SK-N-MC (cell line): ENCODE measurements around the gene RNF130.

Experiments used
- EZH2 ChIP-seq: fragments of 200-600 bp; sonication (generic); IDR thresholded peaks from one replicate; pipeline ENCODE4 v1.6.1; 2017; ENCODE audit warnings: antibody characterized with exemption
- FOXP2 ChIP-seq: optimal IDR thresholded peaks from 2 replicates; pipeline ENCODE3; 2011; ENCODE audit warnings: mild to moderate bottlenecking, moderate library complexity; ENCODE audit not compliant: insufficient read depth; ENCODE audit errors: extremely low read length, control extremely low read depth
- POLR2AphosphoS5 ChIP-seq: IDR thresholded peaks from 2 replicates; pipeline ENCODE4 v1.6.1; 2012; ENCODE audit warnings: mild to moderate bottlenecking, low read depth, low read length, borderline replicate concordance

- TF ChIP-seq EZH2 (no peak), POLR2AphosphoS5 (no peak), FOXP2 (no peak)
These were observed 151.4 kb downstream of the RNF130 start for GRCh38 chr5:179920175-179920574.
